Renal cortex interstitium (tissue), 11 donors: ENCODE data around the gene SHF. TPM values are rescaled to one million over a fixed set of nuclear protein-coding genes. Genes with fewer than 3 reads are reported as not detected.

ENCODE experiments used
- DNase-seq, 11 donors: peaks; one replicate each; pipeline ENCODE4 v3.0.0-alpha.2; 2013; ENCODE audit warnings: low read depth in 9 of 11, low spot score in 4 of 11; ENCODE audit errors: extremely low read depth in 1 of 11
- polyA plus RNA-seq, 3 donors: library from polyadenylated mRNA; unstranded; fragments of 120-200 nt; gene quantifications; one replicate each; pipeline ENCODE4 v1.2.1, GENCODE V29; 2013; ENCODE audit not compliant: insufficient read length in 3 of 3

SHF gene
- polyA plus RNA-seq, 3 donors: 15.0 to 20.4 (median 16.5) TPM

- DNase-seq: no peak
These were observed 8.4 kb downstream of the SHF start for GRCh38 chr15:45179221-45179985.

- no peak for DNase-seq
These were observed 10.5 kb downstream of the SHF start for GRCh38 chr15:45177285-45177684.

- DNase-seq: no peak
These were observed 13.2 kb downstream of the SHF start for GRCh38 chr15:45174577-45174976.

- DNase-seq: no peak
These were observed 13.7 kb downstream of the SHF start for GRCh38 chr15:45174069-45174468.

GRCh38 chr15:45171912-45172311 lies 15.9 kb downstream of the SHF start:
- DNase-seq: no peak

GRCh38 chr15:45169608-45170480 lies 17.9 kb downstream of the SHF start:
- no peak for DNase-seq

- no peak for DNase-seq
These were observed 18.8 kb downstream of the SHF start for GRCh38 chr15:45168751-45169551.

- DNase-seq: no peak
These were observed 19.5 kb downstream of the SHF start for GRCh38 chr15:45168286-45168685.

GRCh38 chr15:45167631-45168205 lies 20.0 kb downstream of the SHF start:
- no peak for DNase-seq

GRCh38 chr15:45166834-45167630 lies 20.7 kb downstream of the SHF start:
- peak; percentile 67 to 81 (median 72) for DNase-seq

GRCh38 chr15:45165536-45165935 lies 22.2 kb downstream of the SHF start:
- DNase-seq: no peak

- no peak for DNase-seq
These were observed 22.9 kb downstream of the SHF start for GRCh38 chr15:45164914-45165313.

- DNase-seq: no peak
These were observed 24.3 kb downstream of the SHF start for GRCh38 chr15:45163508-45163856.

- peak in 9 of 11 donors; percentile 49 to 76 (median 66) for DNase-seq
These were observed 24.8 kb downstream of the SHF start for GRCh38 chr15:45162771-45163507.

GRCh38 chr15:45161666-45162065 lies 26.1 kb downstream of the SHF start:
- no peak for DNase-seq

- DNase-seq: no peak
These were observed 29.8 kb downstream of the SHF start for GRCh38 chr15:45157974-45158373.

- no peak for DNase-seq
These were observed 30.9 kb downstream of the SHF start for GRCh38 chr15:45156744-45157455.
